ENCODE data around the gene TLX1.

Gene TLX1

GRCh38 chr10:101112799-101113594 lies 18.1 kb upstream of the TLX1 start:
- no peak for DNase-seq (ENCODE audit: low read depth)

GRCh38 chr10:101113890-101114403 lies 17.2 kb upstream of the TLX1 start:
- DNase-seq (ENCODE audit: low read depth): no peak

- DNase-seq (ENCODE audit: low read depth): no peak
Measured at GRCh38 chr10:101114646-101115045, 16.5 kb upstream of the TLX1 start.

- DNase-seq (ENCODE audit: low read depth): no peak
Measured at GRCh38 chr10:101116754-101117153, 14.3 kb upstream of the TLX1 start.

- DNase-seq (ENCODE audit: low read depth): no peak
Measured at GRCh38 chr10:101118031-101118430, 13.1 kb upstream of the TLX1 start.

- DNase-seq (ENCODE audit: low read depth): no peak
Measured at GRCh38 chr10:101120520-101120883, 10.6 kb upstream of the TLX1 start.

- no peak for DNase-seq (ENCODE audit: low read depth)
Measured at GRCh38 chr10:101120884-101121653, 10.0 kb upstream of the TLX1 start.

GRCh38 chr10:101121654-101122031 lies 9.5 kb upstream of the TLX1 start:
- DNase-seq (ENCODE audit: low read depth): no peak

GRCh38 chr10:101122270-101123084 lies 8.6 kb upstream of the TLX1 start:
- DNase-seq (ENCODE audit: low read depth): no peak

- no peak for DNase-seq (ENCODE audit: low read depth)
Measured at GRCh38 chr10:101123085-101123814, 7.8 kb upstream of the TLX1 start.

- DNase-seq (ENCODE audit: low read depth): no peak
Measured at GRCh38 chr10:101123815-101124617, 7.1 kb upstream of the TLX1 start.

- DNase-seq (ENCODE audit: low read depth): no peak
Measured at GRCh38 chr10:101124933-101125332, 6.2 kb upstream of the TLX1 start.

- no peak for DNase-seq (ENCODE audit: low read depth)
Measured at GRCh38 chr10:101126684-101127628, 4.1 kb upstream of the TLX1 start.

GRCh38 chr10:101130141-101130540 lies 959 bp upstream of the TLX1 start:
- no peak for DNase-seq (ENCODE audit: low read depth)

- no peak for DNase-seq (ENCODE audit: low read depth)
Measured at GRCh38 chr10:101131962-101132635, 999 bp downstream of the TLX1 start.

- no peak for DNase-seq (ENCODE audit: low read depth)
Measured at GRCh38 chr10:101132636-101133473, 1.8 kb downstream of the TLX1 start.

GRCh38 chr10:101133489-101134298 lies 2.6 kb downstream of the TLX1 start:
- no peak for DNase-seq (ENCODE audit: low read depth)
